Measurements from ENCODE around the gene ANKMY1.

Gene ANKMY1

GRCh38 chr2:240583774-240584173, 26.0 kb upstream of the ANKMY1 start:
- peaks cover 18% of the 10 kb centered on the region for H3K4me1 ChIP-seq

GRCh38 chr2:240582781-240583180, 25.0 kb upstream of the ANKMY1 start:
- Histone ChIP-seq H3K27me3 (ENCODE audit: control insufficient read depth, insufficient read depth, low read length) (no peaks in the 10 kb centered on the region), H3K27ac (no peak overlapping the region), H3K36me3 (ENCODE audit: control insufficient read depth, insufficient read depth, low read length) (no peaks in the 10 kb centered on the region), H3K9ac (no peak overlapping the region), H2AFZ (no peak overlapping the region), H3K9me3 (ENCODE audit: control insufficient read depth, low read length) (no peaks in the 10 kb centered on the region), H3K4me2 (ENCODE audit: low read length) (no peak overlapping the region), H3K79me2 (peaks cover 58% of the 10 kb centered on the region), H3K4me3 (ENCODE audit: low read depth, low read length) (no peak overlapping the region), H3K4me1 (peaks cover 15% of the 10 kb centered on the region)
- no peak for TF ChIP-seq CTCF (IDR thresholded peaks at IDR 0.05)

More at GRCh38 chr2:240583774-240584173, 26.0 kb upstream of the ANKMY1 start:
- TF ChIP-seq CTCF (IDR thresholded peaks at IDR 0.05), result no peak
- H3K9ac ChIP-seq, result no peak overlapping the region
- H3K27ac ChIP-seq, result no peak overlapping the region
- no peaks in the 10 kb centered on the region for H3K36me3 ChIP-seq (ENCODE audit: control insufficient read depth, insufficient read depth, low read length)
- no peaks in the 10 kb centered on the region for H3K9me3 ChIP-seq (ENCODE audit: control insufficient read depth, low read length)
- H3K4me3 ChIP-seq (ENCODE audit: low read depth, low read length), result no peak overlapping the region
- no peak overlapping the region for H3K4me2 ChIP-seq (ENCODE audit: low read length)
- H3K79me2 ChIP-seq, result peaks cover 61% of the 10 kb centered on the region
- H3K27me3 ChIP-seq (ENCODE audit: control insufficient read depth, insufficient read depth, low read length), result no peaks in the 10 kb centered on the region
- H2AFZ ChIP-seq, result no peak overlapping the region

- H3K9ac ChIP-seq, result no peak overlapping the region
- no peak for TF ChIP-seq CTCF (IDR thresholded peaks at IDR 0.05)
- H3K27ac ChIP-seq, result no peak overlapping the region
- H3K36me3 ChIP-seq (ENCODE audit: control insufficient read depth, insufficient read depth, low read length), result no peaks in the 10 kb centered on the region
- H3K4me2 ChIP-seq (ENCODE audit: low read length), result no peak overlapping the region
- no peak overlapping the region for H2AFZ ChIP-seq
- H3K27me3 ChIP-seq (ENCODE audit: control insufficient read depth, insufficient read depth, low read length), result no peaks in the 10 kb centered on the region
- no peak overlapping the region for H3K4me3 ChIP-seq (ENCODE audit: low read depth, low read length)
- H3K4me1 ChIP-seq, result peaks cover 11% of the 10 kb centered on the region
- H3K79me2 ChIP-seq, result peaks cover 50% of the 10 kb centered on the region
- no peaks in the 10 kb centered on the region for H3K9me3 ChIP-seq (ENCODE audit: control insufficient read depth, low read length)
Observed at GRCh38 chr2:240581811-240582210, 24.0 kb upstream of the ANKMY1 start.

GRCh38 chr2:240579771-240580614, 22.2 kb upstream of the ANKMY1 start:
- peaks cover 39% of the 10 kb centered on the region for H3K79me2 ChIP-seq
- no peak overlapping the region for H3K9ac ChIP-seq
- no peaks in the 10 kb centered on the region for H3K9me3 ChIP-seq (ENCODE audit: control insufficient read depth, low read length)
- H3K27ac ChIP-seq, result no peak overlapping the region
- H3K4me1 ChIP-seq, result peaks cover 6% of the 10 kb centered on the region
- no peak overlapping the region for H2AFZ ChIP-seq
- no peak overlapping the region for H3K4me3 ChIP-seq (ENCODE audit: low read depth, low read length)
- H3K27me3 ChIP-seq (ENCODE audit: control insufficient read depth, insufficient read depth, low read length), result no peaks in the 10 kb centered on the region
- no peak overlapping the region for H3K4me2 ChIP-seq (ENCODE audit: low read length)
- no peaks in the 10 kb centered on the region for H3K36me3 ChIP-seq (ENCODE audit: control insufficient read depth, insufficient read depth, low read length)
- TF ChIP-seq CTCF (IDR thresholded peaks at IDR 0.05), result no peak

Data from parathyroid adenoma (tissue), 2 donors.